Inflammatory macrophage (primary cell): ENCODE measurements around the gene RILPL1.
"Not testable (repeated sequence)": the region's sequence is repeated elsewhere in the genome, so short reads cannot be mapped to it uniquely, and the experiment has no call there.

Experiments
- DNase-seq, 2 donors: peaks; one replicate each; pipeline ENCODE4 v3.0.0-alpha.2; 2020 to 2022
- total RNA-seq, 18 experiments: gene quantifications; one replicate each; lab custom pipeline; 2026; ENCODE audit warnings: mixed read lengths in 6 of 18, inconsistent platforms in 2 of 18; lab: John Stamatoyannopoulos, UW

Gene RILPL1
- total RNA-seq, result 1.2 to 15.7 (median 7.4) reads per million in 18 experiments

- peak; percentile 18 to 46 for DNase-seq
These were observed at the start of gene RILPL1 for GRCh38 chr12:123533672-123534643. Gene RILPL1 (minus strand): TSS chr12:123533719. CDS start chr12:123533482, 237 bp downstream.

- DNase-seq, result no peak
These were observed 47.3 kb upstream of the RILPL1 start for GRCh38 chr12:123580772-123581171.

GRCh38 chr12:123578829-123579228 is 45.3 kb upstream of the RILPL1 start:
- DNase-seq, result not testable (repeated sequence)

GRCh38 chr12:123578243-123578642 is 44.7 kb upstream of the RILPL1 start:
- DNase-seq, result no peak

GRCh38 chr12:123576611-123577010 is 43.1 kb upstream of the RILPL1 start:
- DNase-seq, result no peak

- DNase-seq, result no peak
These were observed 40.4 kb upstream of the RILPL1 start for GRCh38 chr12:123573870-123574269.

GRCh38 chr12:123572391-123572790 is 38.9 kb upstream of the RILPL1 start:
- no peak for DNase-seq

- DNase-seq, result no peak
These were observed 37.9 kb upstream of the RILPL1 start for GRCh38 chr12:123571343-123571813.

- DNase-seq, result peak; percentile 54 to 61
These were observed 25.9 kb upstream of the RILPL1 start for GRCh38 chr12:123559468-123559867.

GRCh38 chr12:123558487-123558886 is 25.0 kb upstream of the RILPL1 start:
- not testable (repeated sequence) for DNase-seq

- peak in 1 of 2 donors; percentile 13 for DNase-seq
These were observed 21.3 kb upstream of the RILPL1 start for GRCh38 chr12:123554843-123555242.

- peak; percentile 47 to 73 for DNase-seq
These were observed 20.6 kb upstream of the RILPL1 start for GRCh38 chr12:123554136-123554535.

GRCh38 chr12:123550700-123551099 is 17.2 kb upstream of the RILPL1 start:
- no peak for DNase-seq

- DNase-seq, result no peak
These were observed 14.6 kb upstream of the RILPL1 start for GRCh38 chr12:123548107-123548506.

GRCh38 chr12:123546281-123546680 is 12.8 kb upstream of the RILPL1 start:
- no peak for DNase-seq

GRCh38 chr12:123543541-123543940 is 10.0 kb upstream of the RILPL1 start:
- DNase-seq, result no peak

- DNase-seq, result no peak
These were observed 7.6 kb upstream of the RILPL1 start for GRCh38 chr12:123540899-123541662.

- DNase-seq, result not testable (repeated sequence)
These were observed 2.4 kb upstream of the RILPL1 start for GRCh38 chr12:123535952-123536351.

GRCh38 chr12:123532808-123533649 is 490 bp downstream of the RILPL1 start:
- peak; percentile 18 to 56 for DNase-seq

- DNase-seq, result peak; percentile 74 to 75
These were observed 1.5 kb downstream of the RILPL1 start for GRCh38 chr12:123532019-123532418.

GRCh38 chr12:123531091-123531490 is 2.4 kb downstream of the RILPL1 start:
- DNase-seq, result no peak

- DNase-seq, result peak; percentile 15 to 57
These were observed 2.9 kb downstream of the RILPL1 start for GRCh38 chr12:123530668-123531067.
